Sigmoid colon (tissue), 7 donors: ENCODE measurements around the gene CRADD. TPM values are rescaled to one million over a fixed set of nuclear protein-coding genes. Genes with fewer than 3 reads are reported as not detected.
"Not testable (repeated sequence)": the region's sequence is repeated elsewhere in the genome, so short reads cannot be mapped to it uniquely, and the experiment has no call there.

Source experiments
- DNase-seq: peaks from one replicate; pipeline ENCODE4 v3.0.0-alpha.2; 2019
- H3K27ac ChIP-seq, 4 donors: fragments of 200-600 bp; sonication (generic); one replicate each; pipeline ENCODE4 v1.5.1; 2016 to 2019; ENCODE audit warnings: mild to moderate bottlenecking in 1 of 4
- H3K27me3 ChIP-seq, 3 donors: fragments of 200-600 bp; sonication (generic); one replicate each; pipeline ENCODE4 v1.5.1; 2019; ENCODE audit warnings: mild to moderate bottlenecking in 1 of 3
- H3K36me3 ChIP-seq, 4 donors: fragments of 200-600 bp; sonication (generic); one replicate each; pipeline ENCODE4 v1.5.1; 2016 to 2019
- H3K4me1 ChIP-seq, 4 donors: fragments of 200-600 bp; sonication (generic); one replicate each; pipeline ENCODE4 v1.5.1; 2017 to 2019
- H3K4me3 ChIP-seq, 4 donors: fragments of 200-600 bp; sonication (generic); one replicate each; pipeline ENCODE4 v1.5.1; 2017 to 2019; ENCODE audit warnings: mild to moderate bottlenecking in 2 of 4, moderate library complexity in 1 of 4
- H3K9me3 ChIP-seq, 4 donors: fragments of 200-600 bp in 3 of 4; sonication (generic) in 3 of 4; one replicate each; pipeline versions ENCODE4 v1.5.1 to v1.6.1; 2013 to 2019
- CTCF ChIP-seq, 4 experiments: fragments of 450-650 bp in 3 of 4; fragments of 200-600 bp in 1 of 4; IDR thresholded peaks; one replicate each; pipeline ENCODE4 v1.5.1; 2016 to 2019; ENCODE audit warnings: antibody characterized with exemption in 4 of 4, mild to moderate bottlenecking in 3 of 4, moderate library complexity in 2 of 4
- EP300 ChIP-seq, 4 donors: sonication (generic); formaldehyde crosslinking; IDR thresholded peaks; one replicate each; pipeline ENCODE4 v1.6.1; 2017; ENCODE audit warnings: antibody characterized with exemption in 4 of 4
- POLR2A ChIP-seq, 2 donors: fragments of 450-650 bp; IDR thresholded peaks; one replicate each; pipeline ENCODE4 v1.6.1; 2016; ENCODE audit warnings: antibody characterized with exemption in 2 of 2, mild to moderate bottlenecking in 2 of 2, moderate library complexity in 2 of 2
- POLR2AphosphoS5 ChIP-seq, 4 donors: sonication (generic); formaldehyde crosslinking; IDR thresholded peaks; one replicate each; pipeline ENCODE4 v1.6.1; 2017; ENCODE audit warnings: antibody characterized with exemption in 4 of 4
- WGBS, 2 donors: extraction: QIAGEN DNeasy Blood & Tissue Kit; methylation state at CpG; one replicate each; pipeline ENCODE4 v1.1.7; 2013; 5-methylcytosine and 5-hydroxymethylcytosine counted together
- intact Hi-C: fragments of 100-400 bp; cut with DNase I; formaldehyde crosslinking; loops from one replicate; pipeline ENCODE4 v1.15.1; 2023
- polyA plus RNA-seq, 3 donors: library from polyadenylated mRNA; stranded (reverse); fragments of 200-250 nt; gene quantifications; one replicate each; pipeline ENCODE4 v1.2.3, GENCODE V29; 2013
- total RNA-seq, 4 donors: library from RNA; depleted of rRNA; stranded (reverse); fragments of >200 nt; gene quantifications; one replicate each; pipeline ENCODE4 v1.1.0, GENCODE V29; 2016
- donor health status: healthy with polysubstance abuse.
- donor health status: Bipolar disorder and iron deficiency.
- donor health status: healthy.

Gene CRADD
- total and polyA plus RNA-seq, 7 donors, result 14.1 to 98.9 (median 43.7) TPM

- Histone ChIP-seq H3K36me3 (no peaks in the 10 kb centered on the region), H3K9me3 (no peaks in the 10 kb centered on the region), H3K27ac (no peak overlapping the region), H3K27me3 (no peaks in the 10 kb centered on the region), H3K4me1 (peaks cover 0 to 31% (median 17%) of the 10 kb centered on the region in 4 donors), H3K4me3 (no peak overlapping the region)
- TF ChIP-seq EP300 (IDR thresholded peaks at IDR 0.05) (no peak), POLR2A (IDR thresholded peaks at IDR 0.05) (no peak), POLR2AphosphoS5 (IDR thresholded peaks at IDR 0.05) (no peak), CTCF (IDR thresholded peaks at IDR 0.05) (no peak)
- no peak for DNase-seq
- 82% methylated on average over 1 of the region's 1 CpG for WGBS, 2 donors
- intact Hi-C loops, result no loop called here
Observed at GRCh38 chr12:93880853-93881522, 203.8 kb downstream of the CRADD start.

GRCh38 chr12:93882763-93883162, 205.6 kb downstream of the CRADD start:
- Histone ChIP-seq H3K27ac (no peak overlapping the region), H3K9me3 (no peaks in the 10 kb centered on the region), H3K4me3 (no peak overlapping the region), H3K27me3 (no peaks in the 10 kb centered on the region), H3K36me3 (no peaks in the 10 kb centered on the region), H3K4me1 (peaks cover 0 to 31% (median 17%) of the 10 kb centered on the region in 4 donors)
- 88 to 93% methylated on average over 3 of the region's 3 CpGs for WGBS, 2 donors
- TF ChIP-seq EP300 (IDR thresholded peaks at IDR 0.05), result no peak
- TF ChIP-seq POLR2AphosphoS5 (IDR thresholded peaks at IDR 0.05), result no peak
- TF ChIP-seq POLR2A (IDR thresholded peaks at IDR 0.05), result no peak
- no peak for TF ChIP-seq CTCF (IDR thresholded peaks at IDR 0.05)
- no peak for DNase-seq
- intact Hi-C loops, result no loop called here

GRCh38 chr12:93883436-93884154, 206.4 kb downstream of the CRADD start:
- intact Hi-C loops, result no loop called here
- H3K27me3 ChIP-seq, result no peaks in the 10 kb centered on the region
- DNase-seq, result no peak
- 81 to 86% methylated on average over 2 of the region's 2 CpGs for WGBS, 2 donors
- H3K4me1 ChIP-seq, result peaks cover 0 to 31% (median 17%) of the 10 kb centered on the region in 4 donors
- H3K4me3 ChIP-seq, result no peak overlapping the region
- H3K27ac ChIP-seq, result no peak overlapping the region
- no peaks in the 10 kb centered on the region for H3K36me3 ChIP-seq
- TF ChIP-seq CTCF (IDR thresholded peaks at IDR 0.05) (no peak), POLR2AphosphoS5 (IDR thresholded peaks at IDR 0.05) (no peak), EP300 (IDR thresholded peaks at IDR 0.05) (no peak), POLR2A (IDR thresholded peaks at IDR 0.05) (no peak)
- no peaks in the 10 kb centered on the region for H3K9me3 ChIP-seq

- intact Hi-C loops, result no loop called here
- Histone ChIP-seq H3K36me3 (no peaks in the 10 kb centered on the region), H3K4me1 (peaks cover 0 to 27% (median 14%) of the 10 kb centered on the region in 4 donors), H3K27ac (no peak overlapping the region), H3K27me3 (no peaks in the 10 kb centered on the region), H3K4me3 (no peak overlapping the region), H3K9me3 (no peaks in the 10 kb centered on the region)
- no peak for TF ChIP-seq POLR2AphosphoS5 (IDR thresholded peaks at IDR 0.05)
- no peak for TF ChIP-seq EP300 (IDR thresholded peaks at IDR 0.05)
- TF ChIP-seq CTCF (IDR thresholded peaks at IDR 0.05), result no peak
- TF ChIP-seq POLR2A (IDR thresholded peaks at IDR 0.05), result no peak
- DNase-seq, result no peak
- WGBS, 2 donors, result 61 to 90% methylated on average over 5 of the region's 5 CpGs
Observed at GRCh38 chr12:93884794-93885460, 207.8 kb downstream of the CRADD start.

GRCh38 chr12:93885973-93886532, 208.9 kb downstream of the CRADD start:
- H3K27ac ChIP-seq, H3K27me3 ChIP-seq, DNase-seq, H3K4me3 ChIP-seq, H3K9me3 ChIP-seq, intact Hi-C loops, H3K36me3 ChIP-seq: not testable (repeated sequence)
- H3K4me1 ChIP-seq, result peaks cover 0 to 20% (median 12%) of the 10 kb centered on the region in 4 donors
- 95 to 98% methylated on average over 7 of the region's 7 CpGs for WGBS, 2 donors
